GM18858 (cell line): ENCODE results near the gene GULP1.

Experiments
- ATAC-seq: cut with Tn5 transposase; IDR thresholded peaks from one replicate; pipeline ENCODE4 v1.9.1; 2021; ENCODE audit not compliant: unreplicated experiment

The GULP1 gene

DNA sequence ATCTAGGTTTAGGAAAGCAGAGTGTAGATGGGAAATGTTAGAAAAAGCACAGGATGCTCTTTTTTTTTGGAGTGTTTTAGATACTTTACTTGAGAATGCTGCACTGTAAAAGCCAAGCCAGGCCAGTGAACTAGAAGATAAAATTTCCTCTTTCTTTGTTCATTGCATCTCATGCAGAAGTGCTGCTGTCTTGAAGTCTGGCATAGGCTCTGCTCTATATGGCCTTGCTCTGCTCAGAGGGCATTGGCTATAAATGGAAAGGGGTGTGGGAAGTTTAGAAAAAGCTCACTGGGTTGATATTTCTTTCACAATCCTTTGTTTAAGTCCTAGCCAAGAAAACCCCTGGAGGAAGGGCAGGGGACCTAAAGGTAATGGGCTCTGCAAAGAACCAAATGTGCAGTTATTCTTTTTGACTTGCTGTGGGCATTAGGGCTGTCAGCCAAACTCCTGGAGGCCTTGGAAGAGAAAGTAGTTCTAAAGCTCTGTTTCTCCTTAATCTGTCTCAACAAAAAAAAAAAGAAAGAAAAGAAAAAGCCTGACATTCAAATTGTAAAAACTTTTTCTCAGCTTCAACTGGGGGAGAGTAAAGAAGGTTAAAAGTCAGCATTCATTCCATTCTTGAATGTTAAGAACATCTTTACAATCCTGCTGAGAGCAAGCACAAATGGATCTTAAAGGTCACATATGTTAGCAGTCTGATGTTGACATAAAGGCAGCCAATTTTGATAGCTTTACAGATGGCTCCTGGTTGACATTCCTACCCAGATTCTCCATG, 338.3 kb downstream of the GULP1 start:
- no peak for ATAC-seq

DNA sequence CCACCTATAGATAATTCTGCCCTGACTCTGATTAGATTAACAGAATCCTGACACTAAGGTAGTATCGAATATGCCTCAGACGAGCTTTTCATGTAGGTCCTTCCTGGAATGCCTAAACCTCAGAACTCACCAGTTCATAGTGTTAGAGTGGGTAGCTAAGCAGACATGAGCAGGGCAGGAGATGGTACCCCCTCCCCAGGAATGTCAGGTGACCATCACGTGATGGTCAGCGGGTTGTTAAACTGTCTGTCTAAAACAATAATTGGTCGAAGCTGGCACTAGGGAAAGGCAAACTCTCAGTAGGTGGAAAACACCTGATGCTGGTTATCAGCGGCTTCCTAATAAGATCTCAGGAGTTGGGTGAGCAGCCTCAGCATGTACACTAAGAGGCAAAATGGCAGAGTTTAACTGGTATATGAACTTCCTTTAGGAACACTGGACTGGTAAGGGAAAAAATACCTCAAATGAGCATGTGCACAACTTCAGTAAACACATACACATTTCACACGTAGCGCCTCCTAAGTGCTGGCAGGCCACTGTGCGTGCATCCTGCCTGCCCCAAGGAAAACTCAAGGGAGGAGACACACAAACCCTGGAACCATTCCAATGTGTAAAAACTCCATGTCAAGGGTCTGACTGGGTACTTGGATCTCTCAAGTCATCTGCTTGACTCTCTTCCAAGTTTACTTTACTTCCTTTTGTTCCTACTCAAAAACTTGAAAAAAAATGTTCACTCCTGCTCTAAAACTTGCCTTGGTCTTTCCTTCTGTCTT, 339.5 kb downstream of the GULP1 start:
- ATAC-seq, result no peak

DNA sequence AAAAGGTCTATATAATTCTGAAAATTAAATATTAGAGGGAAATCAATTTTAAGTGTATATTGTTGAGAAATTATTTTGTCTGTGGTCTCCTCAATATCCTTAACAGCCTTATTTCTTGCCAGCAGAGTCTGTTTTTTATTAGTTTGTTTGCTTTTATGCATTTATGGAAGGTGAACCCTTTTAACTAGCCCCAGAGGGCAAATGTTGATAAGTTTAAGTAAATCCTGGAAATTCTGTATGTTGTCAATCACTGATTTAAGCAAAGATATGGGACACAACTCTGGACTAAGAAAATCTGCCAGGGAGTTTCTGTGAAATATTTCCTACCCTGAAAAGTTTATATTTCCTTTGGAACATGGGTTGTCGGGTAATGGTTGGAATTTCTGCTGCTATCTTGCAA, 343.0 kb downstream of the GULP1 start:
- ATAC-seq, result no peak
